ENCODE results near the gene NACA. TPM values are rescaled to one million over a fixed set of nuclear protein-coding genes. Genes with fewer than 3 reads are reported as not detected.
A peak's percentile ranks its signal among the peaks of the same experiment; 100 is the strongest.

Gene NACA
- total and polyA plus RNA-seq, 2 of the 13 experiments (the other 11 are each of a cell fraction or from before 2014, with no cell fraction given): 799 to 1,700 TPM

GRCh38 chr12:56724972-56725722, at the start of gene NACA (continued):
- TF ChIP-seq SKIL (CRISPR knock-in tag; IDR thresholded peaks at IDR 0.05; ENCODE audit: borderline replicate concordance) (no peak), CCAR2 (optimal IDR thresholded peaks at IDR 0.05; ENCODE audit: low read depth, low read length) (no peak), TRIM22 (IDR thresholded peaks at IDR 0.05) (no peak), ZNF552 (CRISPR knock-in tag; IDR thresholded peaks at IDR 0.05; ENCODE audit: borderline replicate concordance) (0 out of 2 replicates have a peak, but pooled peaks have one; percentile 83), ZNF704 (CRISPR knock-in tag; IDR thresholded peaks at IDR 0.05; ENCODE audit: borderline replicate concordance) (peak; percentile 94; the same call in 1 of the 2 replicates), IRX3 (CRISPR knock-in tag; IDR thresholded peaks at IDR 0.05; ENCODE audit: borderline replicate concordance, low read depth) (peak; percentile 88; the same call in 1 of the 2 replicates), BORCS8-MEF2B (CRISPR knock-in tag; IDR thresholded peaks at IDR 0.05) (peak; percentile 73), ZSCAN30 (CRISPR knock-in tag; IDR thresholded peaks at IDR 0.05) (no peak), ZNF264 (CRISPR knock-in tag; IDR thresholded peaks at IDR 0.05) (peak; percentile 60; the same call in 1 of the 2 replicates), ZFP41 (CRISPR knock-in tag; IDR thresholded peaks at IDR 0.05; ENCODE audit: borderline replicate concordance) (peak; percentile 91; the same call in 1 of the 2 replicates), XBP1 (CRISPR knock-in tag; IDR thresholded peaks at IDR 0.05) (no peak), ZNF318 (CRISPR knock-in tag; IDR thresholded peaks at IDR 0.05) (peak; percentile 29; the same call in 1 of the 2 replicates), JUNB (CRISPR knock-in tag; IDR thresholded peaks at IDR 0.05; ENCODE audit: borderline replicate concordance) (no peak), GATA4 (IDR thresholded peaks at IDR 0.05; ENCODE audit: borderline replicate concordance, low read depth) (0 out of 2 replicates have a peak, but pooled peaks have one; percentile 43), ZNF501 (CRISPR knock-in tag; IDR thresholded peaks at IDR 0.05) (peak; percentile 93)
